Measurements from ENCODE around the gene G0S2. TPM values are rescaled to one million over a fixed set of nuclear protein-coding genes. Genes with fewer than 3 reads are reported as not detected.
"Not testable (repeated sequence)": the region's sequence is repeated elsewhere in the genome, so short reads cannot be mapped to it uniquely, and the experiment has no call there.

G0S2 gene
- total RNA-seq, 1 donor from 2014 or later: 453 TPM

DNA sequence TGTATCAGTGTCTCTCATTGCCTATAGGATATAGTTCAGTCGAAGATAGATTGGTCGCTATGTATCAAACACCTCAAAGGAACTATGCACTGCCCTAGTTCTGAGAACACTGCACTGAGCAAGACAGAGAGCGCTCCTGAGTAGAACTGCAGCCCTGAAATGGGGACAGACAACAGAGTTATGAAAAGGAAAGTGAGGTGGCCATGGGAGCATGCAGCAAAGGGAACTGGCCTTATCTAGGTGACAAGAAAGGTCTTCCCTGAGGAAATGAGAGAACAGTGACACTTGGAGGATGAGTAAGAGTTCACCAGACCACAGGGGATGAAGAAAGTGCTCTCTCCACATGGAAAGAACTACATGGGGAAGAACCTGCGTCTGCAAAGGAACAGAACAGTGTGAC lies 7.5 kb upstream of the G0S2 start:
- DNase-seq (no peak), ATAC-seq (ENCODE audit: poor library complexity) (no peak)
- intact Hi-C loops (cut with DNase I): no loop called here

DNA sequence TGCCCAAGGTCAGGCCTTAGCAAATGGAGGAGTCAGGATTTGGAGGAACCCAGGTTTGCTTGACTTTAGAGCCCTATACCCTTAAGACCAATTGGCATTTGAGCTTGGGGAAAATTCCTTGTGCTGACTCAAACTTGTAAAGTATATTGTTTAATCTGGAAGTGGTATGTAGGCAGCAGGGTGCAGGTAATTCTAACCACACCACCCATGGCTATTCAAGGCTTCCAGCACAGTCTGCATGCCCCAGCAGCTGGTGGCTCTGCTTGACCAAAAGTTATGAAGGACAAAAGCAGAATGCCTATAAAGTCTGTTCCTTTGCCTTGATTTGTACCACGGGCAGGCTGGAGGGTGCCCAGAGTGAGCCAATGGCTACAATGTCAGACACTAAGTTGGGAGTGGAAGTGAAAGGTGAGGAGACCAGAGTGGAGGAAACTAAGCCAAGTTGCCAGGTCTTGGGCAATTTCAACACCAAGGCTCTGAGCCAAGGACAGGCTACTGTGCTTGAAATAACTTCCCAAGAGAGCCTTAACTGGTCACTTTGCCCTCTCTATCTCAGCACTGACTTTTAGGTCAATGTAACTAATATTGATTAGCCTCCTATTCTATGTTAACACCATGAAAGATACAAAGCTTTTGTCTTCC lies 4.7 kb upstream of the G0S2 start:
- intact Hi-C loops (cut with DNase I): no loop called here
- peak; percentile 37 for DNase-seq
- ATAC-seq (ENCODE audit: poor library complexity): peak; percentile 6

DNA sequence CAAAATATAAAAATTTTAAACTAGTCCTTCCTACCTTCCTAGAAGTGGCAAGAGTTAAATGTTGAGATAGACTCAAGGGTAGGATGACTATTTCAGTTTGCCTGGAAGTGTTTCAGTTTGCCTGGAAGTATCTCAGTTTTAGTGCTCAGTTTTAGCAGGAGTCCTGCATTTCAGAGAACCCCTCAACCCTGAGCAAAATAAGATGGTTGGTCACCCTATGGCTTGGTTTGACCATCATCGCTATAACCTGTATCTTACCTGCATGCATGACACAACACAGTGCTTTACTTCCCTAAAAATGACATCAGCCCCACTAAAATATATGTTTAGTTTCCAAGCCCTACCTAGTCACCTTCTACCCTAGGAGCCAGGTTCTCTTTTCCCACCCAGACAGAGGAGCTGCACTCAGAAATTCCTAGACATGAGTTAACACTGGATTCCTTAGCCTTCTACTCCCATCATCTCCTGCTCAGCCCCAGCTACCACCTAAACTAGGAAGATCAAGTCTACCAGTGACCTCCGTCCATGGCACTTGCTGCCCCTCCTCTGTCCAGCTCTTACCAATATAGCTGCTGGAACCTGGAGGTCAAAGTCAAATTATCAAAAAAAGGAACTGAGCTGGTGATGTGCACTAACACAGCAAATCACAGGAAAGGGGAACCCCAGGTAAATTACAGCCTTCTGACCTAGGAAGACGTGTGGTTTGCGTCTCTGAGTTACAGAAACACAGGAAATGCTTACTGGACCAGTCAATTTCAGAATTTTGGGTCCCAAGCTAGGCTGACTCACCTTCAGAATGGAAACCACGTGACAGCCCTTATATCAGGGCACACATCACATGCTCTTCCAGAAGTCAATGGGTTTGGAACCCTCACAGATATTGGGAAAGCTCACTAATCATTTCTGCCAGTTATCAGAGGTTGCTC lies 2.2 kb upstream of the G0S2 start:
- ATAC-seq (ENCODE audit: poor library complexity): no peak
- intact Hi-C loops (cut with DNase I): no loop called here
- DNase-seq: no peak

DNA sequence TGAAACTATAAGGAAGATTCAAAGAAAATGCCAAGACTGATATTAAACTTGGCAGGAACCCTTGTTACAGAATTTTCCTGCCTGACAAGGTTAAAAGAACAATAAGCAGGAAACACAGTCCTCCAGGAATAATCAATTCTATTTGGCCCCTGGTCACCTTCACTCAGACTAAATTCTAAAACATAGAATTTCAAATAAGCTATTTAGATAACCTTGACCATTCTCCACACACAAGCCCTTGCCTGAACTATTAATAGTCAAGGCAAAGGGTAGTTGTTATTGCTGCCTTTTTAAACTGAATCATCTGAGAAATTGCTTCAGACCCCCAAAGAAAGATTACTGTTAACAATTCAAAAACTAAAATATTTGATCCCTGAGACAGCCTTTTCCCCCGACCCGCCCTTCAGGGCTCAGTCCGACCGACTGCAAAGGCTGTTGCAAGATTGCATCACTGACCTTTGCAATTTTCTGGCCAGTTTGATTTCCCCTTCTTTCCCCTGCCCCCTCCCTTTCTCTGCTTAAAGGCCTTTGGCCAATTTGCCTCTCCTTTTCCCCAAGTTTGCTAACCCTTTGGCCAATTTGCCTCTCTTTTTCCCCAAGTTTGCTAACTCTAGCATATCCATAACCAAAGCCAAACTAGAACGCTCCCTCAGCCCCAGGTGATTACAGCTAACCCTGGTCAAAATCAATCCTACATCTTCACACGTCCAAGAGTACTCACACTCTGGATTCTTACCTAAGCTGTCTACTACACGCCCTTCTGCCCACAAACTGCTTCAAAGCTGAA lies 1.4 kb upstream of the G0S2 start:
- ATAC-seq (ENCODE audit: poor library complexity) (peak; percentile 19), DNase-seq (peak; percentile 46)
- intact Hi-C loops (cut with DNase I): loop anchor here (2.0 kb wide), 1 partner anchor 27 kb away; no protein-coding TSS in a partner anchor

DNA sequence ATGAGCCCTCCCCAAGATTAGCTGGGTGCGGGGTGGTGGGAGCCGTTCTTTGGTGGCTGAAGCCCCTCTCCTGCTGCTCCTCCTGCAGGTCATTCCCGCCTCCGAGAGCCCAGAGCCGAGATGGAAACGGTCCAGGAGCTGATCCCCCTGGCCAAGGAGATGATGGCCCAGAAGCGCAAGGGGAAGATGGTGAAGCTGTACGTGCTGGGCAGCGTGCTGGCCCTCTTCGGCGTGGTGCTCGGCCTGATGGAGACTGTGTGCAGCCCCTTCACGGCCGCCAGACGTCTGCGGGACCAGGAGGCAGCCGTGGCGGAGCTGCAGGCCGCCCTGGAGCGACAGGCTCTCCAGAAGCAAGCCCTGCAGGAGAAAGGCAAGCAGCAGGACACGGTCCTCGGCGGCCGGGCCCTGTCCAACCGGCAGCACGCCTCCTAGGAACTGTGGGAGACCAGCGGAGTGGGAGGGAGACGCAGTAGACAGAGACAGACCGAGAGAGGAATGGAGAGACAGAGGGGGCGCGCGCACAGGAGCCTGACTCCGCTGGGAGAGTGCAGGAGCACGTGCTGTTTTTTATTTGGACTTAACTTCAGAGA lies 448 bp downstream of the G0S2 start:
- intact Hi-C loops (cut with DNase I): loop anchor here (2.0 kb wide), 1 partner anchor 29 kb away; no protein-coding TSS in a partner anchor
- ATAC-seq (ENCODE audit: poor library complexity) (peak; percentile 37), DNase-seq (peak; percentile 67)

DNA sequence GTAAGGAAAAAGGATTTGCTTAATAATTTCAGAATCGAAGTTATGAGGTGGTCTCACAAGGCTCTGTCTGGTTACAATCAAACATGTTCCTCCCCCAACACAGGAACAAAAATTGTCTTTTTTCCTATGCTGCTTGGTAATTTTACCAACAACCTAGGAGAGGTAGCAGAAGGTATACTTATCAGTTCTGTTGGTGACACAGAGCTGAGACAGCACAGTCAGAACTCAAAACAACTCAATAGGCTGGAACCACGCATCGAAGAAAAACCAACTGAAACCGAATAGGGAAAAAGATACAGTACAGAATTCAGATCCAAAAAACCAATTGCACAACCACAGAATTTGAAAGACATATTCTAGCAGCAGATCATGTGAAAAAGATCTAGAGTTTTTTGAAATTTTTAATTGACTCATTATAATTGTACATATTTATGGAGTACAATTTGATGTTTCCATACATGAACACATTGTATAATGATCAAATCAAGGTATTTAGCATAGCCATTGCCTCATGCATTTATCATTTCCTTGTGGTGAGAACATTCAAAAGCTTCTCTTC lies 3.8 kb downstream of the G0S2 start:
- intact Hi-C loops (cut with DNase I): no loop called here
- DNase-seq (no peak), ATAC-seq (ENCODE audit: poor library complexity) (no peak)

DNA sequence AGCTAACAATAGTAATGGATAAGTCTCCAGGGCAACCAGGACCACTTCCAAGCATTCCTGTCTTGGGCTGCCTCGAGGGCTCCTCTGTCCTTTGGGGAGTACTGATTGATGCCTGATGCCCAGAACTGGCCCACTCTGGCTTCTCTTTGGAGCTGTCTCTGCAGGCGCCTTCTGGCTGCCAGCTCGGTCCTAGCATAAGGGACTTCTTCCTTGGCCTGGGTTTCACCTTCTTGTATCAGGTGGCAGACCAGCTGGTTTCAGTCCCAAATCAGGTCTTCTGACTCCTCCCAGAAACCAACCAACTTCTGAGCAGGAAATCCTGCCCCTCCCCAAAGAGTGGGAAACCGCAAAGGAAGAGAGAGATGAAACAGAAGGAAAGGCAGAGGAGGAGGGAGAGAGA lies 10.6 kb downstream of the G0S2 start:
- intact Hi-C loops (cut with DNase I): loop anchor here (5.0 kb wide), 1 partner anchor 54 kb away; no protein-coding TSS in a partner anchor
- ATAC-seq (ENCODE audit: poor library complexity): no peak
- no peak for DNase-seq

DNA sequence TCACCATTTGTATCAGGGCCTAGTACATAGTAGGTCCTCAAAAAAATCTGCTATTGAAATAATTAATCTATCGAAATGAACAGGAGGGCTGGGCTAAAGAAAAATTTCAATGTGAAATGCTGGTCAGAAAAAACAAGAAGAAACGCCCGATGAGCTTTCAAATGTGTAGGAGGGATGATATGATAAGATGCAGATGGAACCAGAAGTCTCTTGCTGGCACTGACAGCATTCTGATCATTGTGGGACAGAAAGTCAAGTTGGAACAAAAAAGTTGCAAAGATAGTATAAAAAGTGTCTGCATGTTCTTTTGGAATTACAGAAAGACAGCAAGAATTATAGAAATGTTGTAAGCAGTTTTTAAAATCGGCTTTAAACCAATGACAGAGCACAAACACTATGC lies 11.1 kb downstream of the G0S2 start:
- intact Hi-C loops (cut with DNase I): loop anchor here (5.0 kb wide), 1 partner anchor 54 kb away; no protein-coding TSS in a partner anchor
- ATAC-seq (ENCODE audit: poor library complexity) (no peak), DNase-seq (no peak)

DNA sequence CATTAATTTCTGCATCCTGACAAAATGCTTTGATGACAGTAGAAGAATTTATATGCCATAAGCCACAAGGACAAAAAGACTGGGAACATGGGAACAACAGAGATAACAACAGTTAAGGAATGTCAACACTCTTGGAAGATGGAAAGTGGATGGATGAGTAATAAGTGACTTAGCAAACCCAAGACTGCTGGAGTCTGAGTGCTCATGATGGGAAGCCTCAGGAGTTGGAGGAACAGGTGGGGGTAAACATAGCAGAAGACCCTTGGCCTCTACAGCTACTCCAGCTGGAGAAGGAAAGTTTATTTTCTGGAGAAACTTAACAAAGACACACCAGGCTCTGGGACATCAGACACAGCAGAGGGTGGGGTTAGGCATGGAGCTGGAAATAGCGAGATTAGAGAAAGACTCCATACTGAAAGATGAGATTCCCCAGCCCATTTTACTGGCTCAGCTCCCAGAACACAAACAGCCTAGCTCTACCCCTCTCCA lies 13.6 kb downstream of the G0S2 start:
- intact Hi-C loops (cut with DNase I): loop anchor here (5.0 kb wide), 1 partner anchor 56 kb away; no protein-coding TSS in a partner anchor
- ATAC-seq (ENCODE audit: poor library complexity): peak; percentile 50
- DNase-seq: no peak

DNA sequence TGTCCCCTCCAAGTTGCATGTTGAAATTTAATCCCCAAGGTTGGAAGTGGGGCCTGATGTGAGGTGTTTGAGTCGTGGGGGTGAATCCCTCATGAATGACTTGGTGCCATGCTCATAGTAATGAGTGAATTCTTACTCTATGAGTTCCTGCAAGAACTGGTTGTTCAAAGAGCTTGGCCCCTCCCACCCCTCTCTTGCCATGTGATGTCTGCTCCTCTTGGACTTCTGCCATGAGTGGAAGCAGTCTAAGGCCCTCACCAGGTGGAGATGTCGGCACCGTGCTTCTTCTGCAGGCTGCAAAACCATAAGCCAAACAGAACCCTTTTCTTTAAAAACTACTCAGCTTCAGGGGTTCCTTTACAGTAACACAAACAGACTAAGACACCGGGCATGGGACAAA lies 14.3 kb downstream of the G0S2 start:
- ATAC-seq (ENCODE audit: poor library complexity): no peak
- intact Hi-C loops (cut with DNase I): loop anchor here (5.0 kb wide), 1 partner anchor 57 kb away; no protein-coding TSS in a partner anchor

DNA sequence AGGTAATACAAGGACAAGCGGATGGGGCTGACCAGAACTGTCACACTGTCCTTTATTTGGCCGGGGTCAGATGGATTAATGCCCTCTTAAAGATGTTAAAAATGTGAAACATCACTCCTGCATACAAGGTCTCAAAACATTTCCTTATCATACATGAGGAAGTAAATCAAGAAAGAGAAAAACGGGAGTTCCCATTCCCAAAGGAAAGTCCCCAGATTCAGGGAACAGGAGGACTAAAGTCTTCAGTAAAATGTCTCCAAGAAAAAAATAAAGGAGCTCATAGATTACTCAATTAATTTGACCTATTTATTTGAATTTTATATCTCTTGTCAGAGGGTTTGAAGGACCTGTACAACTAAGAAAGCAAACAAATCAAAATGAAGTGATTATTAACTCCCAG lies 16.0 kb downstream of the G0S2 start:
- DNase-seq: no peak
- intact Hi-C loops (cut with DNase I): loop anchor here (5.0 kb wide), 1 partner anchor 89 kb away; no protein-coding TSS in a partner anchor
- ATAC-seq (ENCODE audit: poor library complexity): no peak

More for the DNA sequence above, 14.3 kb downstream of the G0S2 start:
- peak; percentile 38 for DNase-seq

DNA sequence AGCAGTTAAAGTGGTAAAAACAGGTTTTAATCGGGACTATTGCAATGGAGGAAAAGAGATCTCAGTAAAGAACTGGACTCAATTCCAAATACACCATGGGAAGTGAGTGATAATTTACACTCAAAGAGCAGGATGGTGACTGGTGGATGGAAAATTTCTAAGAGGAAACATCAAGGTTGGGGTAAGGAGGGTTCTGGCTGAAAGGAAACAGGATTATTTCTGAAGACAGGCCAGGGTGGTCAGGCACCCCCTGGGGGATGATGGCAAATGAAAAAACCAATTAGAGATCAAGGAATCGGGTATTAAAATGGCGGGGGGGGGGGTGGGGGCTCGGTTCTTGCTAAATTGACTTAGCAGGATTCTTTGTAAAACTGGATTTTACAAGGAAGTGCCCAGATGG lies 17.1 kb downstream of the G0S2 start:
- intact Hi-C loops (cut with DNase I): loop anchor here (2.0 to 5.0 kb wide), 2 partner anchors 90 to 115 kb away; no protein-coding TSS in a partner anchor
- DNase-seq (no peak), ATAC-seq (ENCODE audit: poor library complexity) (no peak)

DNA sequence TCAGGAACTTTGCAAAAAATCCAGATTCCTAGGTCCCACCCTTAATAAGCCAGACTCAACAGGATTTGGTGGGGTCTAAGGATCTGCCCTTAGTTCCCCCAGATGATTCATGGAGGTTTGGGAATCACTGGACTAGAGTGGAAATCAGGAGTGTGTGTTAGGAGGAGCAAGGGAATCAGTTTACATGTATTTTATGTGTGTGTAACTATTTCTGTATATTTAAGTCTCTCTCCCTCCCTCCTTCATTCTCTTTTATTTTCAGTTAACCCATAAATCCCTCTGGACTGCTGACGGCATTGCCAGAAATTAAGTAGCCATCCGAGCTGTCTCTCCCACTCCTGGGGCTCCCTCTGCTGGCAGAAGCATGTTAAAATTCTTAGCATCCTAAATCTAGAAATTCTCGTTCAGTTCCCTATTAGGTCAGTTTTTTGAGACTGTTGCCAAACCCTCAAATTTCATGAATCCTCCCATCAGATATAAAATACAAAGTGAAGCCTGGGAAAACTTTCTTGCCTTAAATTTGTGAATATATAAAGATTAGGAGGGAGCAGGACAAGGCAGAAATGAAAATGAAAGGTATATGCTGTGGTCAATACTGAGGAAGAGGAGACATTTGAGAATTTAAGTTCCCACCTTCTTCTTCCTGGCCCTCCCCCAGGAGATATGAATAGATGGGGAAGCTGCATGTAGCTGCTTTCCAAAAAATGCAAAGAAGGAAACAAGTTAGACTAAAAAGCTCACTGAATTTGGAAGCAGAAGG lies 17.7 kb downstream of the G0S2 start:
- DNase-seq (peak; percentile 74), ATAC-seq (ENCODE audit: poor library complexity) (peak; percentile 70)
- intact Hi-C loops (cut with DNase I): loop anchor here (2.0 to 5.0 kb wide), 2 partner anchors 91 to 116 kb away; no protein-coding TSS in a partner anchor

DNA sequence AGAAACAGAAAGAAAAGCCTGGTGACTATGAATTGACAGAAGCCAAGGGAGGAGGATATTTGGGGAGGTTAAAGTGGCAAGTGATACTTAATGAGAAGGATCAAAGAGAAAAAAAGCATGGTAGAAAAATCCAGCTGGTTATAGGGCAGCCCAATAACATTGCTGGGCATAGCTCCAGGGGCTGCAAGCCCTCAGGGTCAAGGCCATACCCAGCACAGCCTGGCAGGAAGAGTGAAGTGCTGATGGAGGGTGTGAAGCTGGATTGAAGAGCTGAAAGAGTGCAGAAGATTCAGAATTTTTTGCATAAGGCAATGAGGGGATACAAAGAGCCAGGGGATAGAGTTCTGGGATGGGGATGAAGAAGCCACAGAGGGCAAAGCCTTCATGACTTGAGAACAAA lies 21.5 kb downstream of the G0S2 start:
- DNase-seq (no peak), ATAC-seq (ENCODE audit: poor library complexity) (peak; percentile 40)
- intact Hi-C loops (cut with DNase I): loop anchor here (5.0 kb wide), 1 partner anchor 51 kb away; no protein-coding TSS in a partner anchor

DNA sequence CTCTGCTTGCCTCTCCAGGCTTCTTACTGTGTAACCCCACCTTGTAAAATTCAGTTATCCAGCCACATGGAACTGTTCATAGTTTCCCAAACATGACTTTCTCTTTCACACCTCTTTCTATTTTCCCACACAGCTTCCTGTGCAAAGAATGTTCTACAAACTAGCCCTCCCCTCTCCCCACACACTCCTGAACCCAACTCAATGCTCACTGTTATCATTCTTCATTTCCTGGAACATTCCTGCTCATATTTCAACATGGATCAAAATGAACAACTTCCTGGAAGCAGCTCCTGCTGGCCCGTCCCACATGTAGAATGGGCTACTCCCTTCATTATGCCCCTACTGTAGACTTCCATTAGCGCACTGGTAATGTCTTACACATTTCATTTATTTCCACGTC lies 21.9 kb downstream of the G0S2 start:
- DNase-seq: no peak
- no peak for ATAC-seq (ENCODE audit: poor library complexity)
- intact Hi-C loops (cut with DNase I): loop anchor here (5.0 kb wide), 1 partner anchor 50 kb away; no protein-coding TSS in a partner anchor

DNA sequence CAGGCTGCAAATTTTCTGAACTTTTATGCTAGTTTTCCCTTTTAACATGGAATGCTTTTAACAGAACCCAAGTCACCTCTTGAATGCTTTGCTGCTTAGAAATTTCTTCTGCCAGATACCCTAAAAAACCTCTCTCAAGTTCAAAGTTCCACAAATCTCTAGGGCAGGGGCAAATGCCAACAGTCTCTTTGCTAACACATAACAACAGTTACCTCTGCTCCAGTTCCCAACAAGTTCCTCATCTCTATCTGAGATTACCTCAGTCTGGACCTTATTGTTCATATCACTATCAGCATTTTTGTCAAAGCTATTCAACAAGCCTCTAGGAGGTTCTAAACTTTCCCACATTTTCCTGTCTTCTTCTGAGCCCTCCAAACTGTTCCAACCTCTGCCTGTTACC lies 25.5 kb downstream of the G0S2 start:
- DNase-seq; ATAC-seq (ENCODE audit: poor library complexity); intact Hi-C loops (cut with DNase I): not testable (repeated sequence)

DNA sequence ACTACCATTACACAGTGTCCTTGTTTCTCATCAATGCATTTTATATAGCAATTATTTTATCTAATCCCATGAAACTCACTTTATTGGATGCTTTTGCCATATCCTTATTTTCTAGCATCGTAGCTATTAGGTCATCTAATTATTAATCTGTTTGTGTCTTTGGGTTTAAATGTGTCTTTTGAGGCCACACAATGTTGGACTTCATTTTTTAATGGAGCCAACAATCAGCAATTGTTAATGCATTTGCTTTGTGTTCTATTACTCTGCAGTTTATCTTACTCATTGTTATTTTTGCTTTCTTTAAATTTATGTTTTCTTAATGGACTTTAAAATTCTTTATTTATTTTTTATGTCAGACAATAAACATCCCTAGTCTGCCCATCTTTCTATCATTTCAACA lies 27.6 kb downstream of the G0S2 start:
- ATAC-seq (ENCODE audit: poor library complexity): no peak
- intact Hi-C loops (cut with DNase I): no loop called here
- DNase-seq: no peak
